ENCODE data around the gene CA11. TPM values are rescaled to one million over a fixed set of nuclear protein-coding genes. Genes with fewer than 3 reads are reported as not detected.
A peak's percentile ranks its signal among the peaks of the same experiment; 100 is the strongest.
"Not testable (repeated sequence)": the region's sequence is repeated elsewhere in the genome, so short reads cannot be mapped to it uniquely, and the experiment has no call there.

CA11 gene
- 6.1 TPM for polyA plus RNA-seq (2013)

GRCh38 chr19:48646001-48646721, at the start of gene CA11:
TSS of gene CA11 (minus strand) at chr19:48646187. CDS start at chr19:48645632, 555 bp downstream.
- H3K4me3 ChIP-seq (ENCODE audit: control insufficient read depth in 1 of 7, extremely low read depth in 1 of 7, insufficient read depth in 4 of 7, low read depth in 2 of 7, low read length in 6 of 7): peak within 1 kb of the TSS; percentile 47 to 82 (median 59)
- no peaks in the 10 kb centered on the region for H3K27me3 ChIP-seq (replicated peaks in 2 of 5; ENCODE audit: control insufficient read depth in 4 of 5, insufficient read depth in 5 of 5, low read length in 4 of 5)
- ChIA-PET POLR2A (interaction anchor here (0.5 to 1.5 kb wide), 3 partner anchors 8 to 325 kb away, joined by 3 to 5 read pairs (median 3); no protein-coding TSS in a partner anchor), CTCF (interaction anchor here (0.6 to 4.5 kb wide), 15 partner anchors 12 to 207 kb away, joined by 3 to 40 read pairs (median 4); no protein-coding TSS in a partner anchor)
- no peaks in the 10 kb centered on the region for H3K36me3 ChIP-seq (ENCODE audit: control insufficient read depth in 4 of 4, insufficient read depth in 4 of 4, low read length in 3 of 4)
- DNase-seq: peak; percentile 87 to 94 (median 94)
- H3K4me1 ChIP-seq (ENCODE audit: control extremely low read depth in 1 of 4, control insufficient read depth in 4 of 4, insufficient read depth in 4 of 4, low read length in 3 of 4): peaks cover 3 to 27% (median 22%) of the 10 kb centered on the region in 4 experiments
- no peaks in the 10 kb centered on the region for H3K9me3 ChIP-seq (ENCODE audit: control extremely low read depth in 1 of 5, control insufficient read depth in 4 of 5, insufficient read depth in 2 of 5, low read depth in 1 of 5, low read length in 4 of 5)
- H3K27ac ChIP-seq (ENCODE audit: insufficient read depth in 1 of 2, low read depth in 1 of 2, low read length in 2 of 2, poor library complexity in 1 of 2, severe bottlenecking in 2 of 2): peak within 1 kb of the TSS in 1 of 2 experiments; percentile 61
- 0% methylated on average over 19 of the region's 33 CpGs for WGBS (ENCODE audit: insufficient coverage)

DNA sequence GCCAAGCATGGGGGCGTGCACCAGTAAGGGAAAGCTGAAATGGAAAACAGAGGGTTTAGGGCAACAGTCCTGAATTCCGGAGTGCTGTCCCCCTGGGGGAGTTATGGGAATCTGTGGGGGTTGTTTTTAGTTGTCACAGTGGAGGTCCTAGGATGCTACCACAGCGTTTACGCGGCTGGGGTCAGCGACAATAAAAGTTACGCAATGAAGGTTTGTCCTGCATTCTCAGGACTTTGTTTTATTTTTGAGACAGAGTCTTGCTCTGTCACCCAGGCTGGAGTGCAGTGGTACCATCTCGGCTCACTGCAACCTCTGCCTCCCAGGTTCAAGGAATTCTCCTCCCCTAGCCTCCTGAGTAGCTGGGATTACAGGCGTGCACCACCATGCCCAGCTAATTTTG, 47.6 kb upstream of the CA11 start:
- CTCF ChIA-PET: interaction anchor here (0.6 kb wide), 1 partner anchor 32 kb away, joined by 3 read pairs; no protein-coding TSS in a partner anchor
- H3K36me3 ChIP-seq (ENCODE audit: control insufficient read depth in 4 of 4, insufficient read depth in 4 of 4, low read length in 3 of 4); POLR2A ChIA-PET; H3K9me3 ChIP-seq (ENCODE audit: control extremely low read depth in 1 of 5, control insufficient read depth in 4 of 5, insufficient read depth in 2 of 5, low read depth in 1 of 5, low read length in 4 of 5); H3K4me3 ChIP-seq (ENCODE audit: control insufficient read depth in 1 of 7, extremely low read depth in 1 of 7, insufficient read depth in 4 of 7, low read depth in 2 of 7, low read length in 6 of 7); H3K27ac ChIP-seq (ENCODE audit: insufficient read depth in 1 of 2, low read depth in 1 of 2, low read length in 2 of 2, poor library complexity in 1 of 2, severe bottlenecking in 2 of 2); DNase-seq; H3K27me3 ChIP-seq (replicated peaks in 2 of 5; ENCODE audit: control insufficient read depth in 4 of 5, insufficient read depth in 5 of 5, low read length in 4 of 5): not testable (repeated sequence)
- peaks cover 0 to 26% (median 22%) of the 10 kb centered on the region in 4 experiments for H3K4me1 ChIP-seq (ENCODE audit: control extremely low read depth in 1 of 4, control insufficient read depth in 4 of 4, insufficient read depth in 4 of 4, low read length in 3 of 4)
- 96% methylated on average over 7 of the region's 9 CpGs for WGBS (ENCODE audit: insufficient coverage)

DNA sequence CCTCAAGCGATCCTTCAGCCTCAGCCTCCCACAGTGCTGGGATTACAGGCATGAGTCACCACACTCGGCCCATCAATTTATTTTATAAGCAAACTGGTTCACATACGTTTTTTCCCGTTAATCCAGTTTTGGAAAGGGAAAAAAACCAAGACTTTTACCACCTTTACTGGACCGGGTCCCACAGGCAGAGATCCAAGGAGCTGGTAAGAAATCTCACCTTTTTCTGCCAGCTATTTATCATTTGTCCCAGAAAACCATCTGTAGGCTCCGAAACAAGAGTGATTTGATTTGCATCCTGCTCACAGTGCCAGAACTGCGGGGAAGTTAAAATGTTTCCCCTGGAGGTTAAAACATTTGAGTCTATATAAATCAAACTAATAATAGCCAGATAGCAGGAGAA, 43.5 kb upstream of the CA11 start:
- Histone ChIP-seq H3K36me3 (ENCODE audit: control insufficient read depth in 4 of 4, insufficient read depth in 4 of 4, low read length in 3 of 4) (no peaks in the 10 kb centered on the region), H3K27me3 (replicated peaks in 2 of 5; ENCODE audit: control insufficient read depth in 4 of 5, insufficient read depth in 5 of 5, low read length in 4 of 5) (no peaks in the 10 kb centered on the region), H3K4me3 (ENCODE audit: control insufficient read depth in 1 of 7, extremely low read depth in 1 of 7, insufficient read depth in 4 of 7, low read depth in 2 of 7, low read length in 6 of 7) (no peak overlapping the region), H3K4me1 (ENCODE audit: control extremely low read depth in 1 of 4, control insufficient read depth in 4 of 4, insufficient read depth in 4 of 4, low read length in 3 of 4) (no peaks in the 10 kb centered on the region), H3K27ac (ENCODE audit: insufficient read depth in 1 of 2, low read depth in 1 of 2, low read length in 2 of 2, poor library complexity in 1 of 2, severe bottlenecking in 2 of 2) (no peak overlapping the region), H3K9me3 (ENCODE audit: control extremely low read depth in 1 of 5, control insufficient read depth in 4 of 5, insufficient read depth in 2 of 5, low read depth in 1 of 5, low read length in 4 of 5) (no peaks in the 10 kb centered on the region)
- ChIA-PET CTCF (interaction anchor here (2.0 kb wide), 1 partner anchor 15 kb away, joined by 5 read pairs; no protein-coding TSS in a partner anchor), POLR2A (no interaction called here)
- 95% methylated on average over 6 of the region's 7 CpGs for WGBS (ENCODE audit: insufficient coverage)
- DNase-seq: no peak

DNA sequence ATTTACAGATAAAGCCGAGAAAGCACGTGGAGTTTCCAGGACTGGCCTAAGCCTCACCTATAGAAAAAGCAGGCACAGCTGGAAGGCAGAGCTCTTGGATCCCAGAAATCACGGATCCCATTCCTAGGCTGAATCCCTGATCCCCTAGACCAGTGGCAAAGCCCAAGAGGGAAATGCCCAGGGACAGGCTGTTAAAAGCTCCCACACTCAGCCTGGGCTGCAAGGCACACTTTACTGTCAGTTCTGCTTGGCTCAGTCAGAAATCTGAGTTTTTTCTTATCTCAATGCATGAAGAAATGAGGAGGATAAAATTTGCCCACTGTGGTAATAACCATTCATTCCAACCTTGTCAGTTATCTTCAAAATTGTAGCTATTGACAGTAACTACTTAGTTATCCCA, 41.8 kb upstream of the CA11 start:
- POLR2A ChIA-PET: no interaction called here
- H3K4me1 ChIP-seq (ENCODE audit: control extremely low read depth in 1 of 4, control insufficient read depth in 4 of 4, insufficient read depth in 4 of 4, low read length in 3 of 4): peaks cover 0 to 3% (median 0%) of the 10 kb centered on the region in 4 experiments
- DNase-seq: no peak

GRCh38 chr19:48686637-48687036, 40.6 kb upstream of the CA11 start:
- POLR2A ChIA-PET; H3K36me3 ChIP-seq (ENCODE audit: control insufficient read depth in 4 of 4, insufficient read depth in 4 of 4, low read length in 3 of 4); H3K9me3 ChIP-seq (ENCODE audit: control extremely low read depth in 1 of 5, control insufficient read depth in 4 of 5, insufficient read depth in 2 of 5, low read depth in 1 of 5, low read length in 4 of 5); H3K27ac ChIP-seq (ENCODE audit: insufficient read depth in 1 of 2, low read depth in 1 of 2, low read length in 2 of 2, poor library complexity in 1 of 2, severe bottlenecking in 2 of 2); H3K27me3 ChIP-seq (replicated peaks in 2 of 5; ENCODE audit: control insufficient read depth in 4 of 5, insufficient read depth in 5 of 5, low read length in 4 of 5); DNase-seq; H3K4me3 ChIP-seq (ENCODE audit: control insufficient read depth in 1 of 7, extremely low read depth in 1 of 7, insufficient read depth in 4 of 7, low read depth in 2 of 7, low read length in 6 of 7); H3K4me1 ChIP-seq (ENCODE audit: control extremely low read depth in 1 of 4, control insufficient read depth in 4 of 4, insufficient read depth in 4 of 4, low read length in 3 of 4): not testable (repeated sequence)
- CTCF ChIA-PET: interaction anchor here (1.3 kb wide), 1 partner anchor 12 kb away, joined by 4 read pairs; no protein-coding TSS in a partner anchor
- WGBS (ENCODE audit: insufficient coverage): 95% methylated on average over 4 of the region's 7 CpGs

More for the DNA sequence above, 41.8 kb upstream of the CA11 start:
- H3K36me3 ChIP-seq (ENCODE audit: control insufficient read depth in 4 of 4, insufficient read depth in 4 of 4, low read length in 3 of 4): no peaks in the 10 kb centered on the region
- 90% methylated on average over 3 of the region's 3 CpGs for WGBS (ENCODE audit: insufficient coverage)
- H3K27ac ChIP-seq (ENCODE audit: insufficient read depth in 1 of 2, low read depth in 1 of 2, low read length in 2 of 2, poor library complexity in 1 of 2, severe bottlenecking in 2 of 2): no peak overlapping the region
- CTCF ChIA-PET: interaction anchor here (0.6 to 2.0 kb wide), 3 partner anchors 13 to 100 kb away, joined by 3 to 5 read pairs (median 4); no protein-coding TSS in a partner anchor
- H3K27me3 ChIP-seq (replicated peaks in 2 of 5; ENCODE audit: control insufficient read depth in 4 of 5, insufficient read depth in 5 of 5, low read length in 4 of 5): no peaks in the 10 kb centered on the region
- H3K9me3 ChIP-seq (ENCODE audit: control extremely low read depth in 1 of 5, control insufficient read depth in 4 of 5, insufficient read depth in 2 of 5, low read depth in 1 of 5, low read length in 4 of 5): no peaks in the 10 kb centered on the region
- H3K4me3 ChIP-seq (ENCODE audit: control insufficient read depth in 1 of 7, extremely low read depth in 1 of 7, insufficient read depth in 4 of 7, low read depth in 2 of 7, low read length in 6 of 7): no peak overlapping the region

- H3K36me3 ChIP-seq (ENCODE audit: control insufficient read depth in 4 of 4, insufficient read depth in 4 of 4, low read length in 3 of 4): no peaks in the 10 kb centered on the region
- H3K9me3 ChIP-seq (ENCODE audit: control extremely low read depth in 1 of 5, control insufficient read depth in 4 of 5, insufficient read depth in 2 of 5, low read depth in 1 of 5, low read length in 4 of 5): no peaks in the 10 kb centered on the region
- WGBS (ENCODE audit: insufficient coverage): 100% methylated on average over 3 of the region's 3 CpGs
- H3K4me1 ChIP-seq (ENCODE audit: control extremely low read depth in 1 of 4, control insufficient read depth in 4 of 4, insufficient read depth in 4 of 4, low read length in 3 of 4): peaks cover 0 to 4% (median 2%) of the 10 kb centered on the region in 4 experiments
- ChIA-PET CTCF (interaction anchor here (1.3 kb wide), 1 partner anchor 12 kb away, joined by 4 read pairs; no protein-coding TSS in a partner anchor), POLR2A (no interaction called here)
- no peaks in the 10 kb centered on the region for H3K27me3 ChIP-seq (replicated peaks in 2 of 5; ENCODE audit: control insufficient read depth in 4 of 5, insufficient read depth in 5 of 5, low read length in 4 of 5)
- H3K4me3 ChIP-seq (ENCODE audit: control insufficient read depth in 1 of 7, extremely low read depth in 1 of 7, insufficient read depth in 4 of 7, low read depth in 2 of 7, low read length in 6 of 7): no peak overlapping the region
- no peak for DNase-seq
- H3K27ac ChIP-seq (ENCODE audit: insufficient read depth in 1 of 2, low read depth in 1 of 2, low read length in 2 of 2, poor library complexity in 1 of 2, severe bottlenecking in 2 of 2): no peak overlapping the region
These were observed 40.1 kb upstream of the CA11 start for GRCh38 chr19:48686088-48686487.

- CTCF ChIA-PET: interaction anchor here (1.3 kb wide), 1 partner anchor 11 kb away, joined by 4 read pairs; no protein-coding TSS in a partner anchor
- POLR2A ChIA-PET: no interaction called here
- Histone ChIP-seq H3K27ac (ENCODE audit: insufficient read depth in 1 of 2, low read depth in 1 of 2, low read length in 2 of 2, poor library complexity in 1 of 2, severe bottlenecking in 2 of 2) (no peak overlapping the region), H3K36me3 (ENCODE audit: control insufficient read depth in 4 of 4, insufficient read depth in 4 of 4, low read length in 3 of 4) (no peaks in the 10 kb centered on the region), H3K4me1 (ENCODE audit: control extremely low read depth in 1 of 4, control insufficient read depth in 4 of 4, insufficient read depth in 4 of 4, low read length in 3 of 4) (peaks cover 0 to 9% (median 2%) of the 10 kb centered on the region in 4 experiments), H3K4me3 (ENCODE audit: control insufficient read depth in 1 of 7, extremely low read depth in 1 of 7, insufficient read depth in 4 of 7, low read depth in 2 of 7, low read length in 6 of 7) (no peak overlapping the region), H3K9me3 (ENCODE audit: control extremely low read depth in 1 of 5, control insufficient read depth in 4 of 5, insufficient read depth in 2 of 5, low read depth in 1 of 5, low read length in 4 of 5) (no peaks in the 10 kb centered on the region), H3K27me3 (replicated peaks in 2 of 5; ENCODE audit: control insufficient read depth in 4 of 5, insufficient read depth in 5 of 5, low read length in 4 of 5) (no peaks in the 10 kb centered on the region)
- no peak for DNase-seq
- WGBS (ENCODE audit: insufficient coverage): 97% methylated on average over 8 of the region's 9 CpGs
These were observed 39.6 kb upstream of the CA11 start for GRCh38 chr19:48685583-48685982.

Data from common myeloid progenitor, CD34-positive (primary cell).